ENCODE data around the gene TAMM41.

DNA sequence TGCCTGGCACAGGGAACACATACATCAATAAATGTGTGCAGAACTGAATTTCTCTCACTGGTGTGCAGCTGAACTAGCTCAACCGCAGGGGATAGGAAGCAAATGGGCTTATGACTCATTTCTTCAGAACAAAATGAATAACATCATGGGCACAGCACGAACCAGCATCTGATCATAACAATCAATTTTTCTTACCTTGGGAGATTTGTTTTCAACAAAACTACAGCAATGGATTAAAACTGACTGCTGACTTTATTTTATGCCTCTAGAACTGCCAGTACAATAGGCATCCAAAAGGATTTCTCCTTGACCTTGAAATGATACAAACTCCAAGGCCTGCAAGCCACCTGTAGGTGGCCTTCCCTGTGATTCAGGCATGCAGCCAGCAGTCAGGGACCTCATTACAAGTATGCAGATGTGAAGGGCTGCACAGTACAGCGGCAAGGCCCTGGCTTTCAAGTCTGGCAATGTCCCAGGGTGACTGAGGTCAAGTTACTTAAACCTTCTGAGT, 26.1 kb downstream of the TAMM41 start:
- TF ChIP-seq, protein P1, sequence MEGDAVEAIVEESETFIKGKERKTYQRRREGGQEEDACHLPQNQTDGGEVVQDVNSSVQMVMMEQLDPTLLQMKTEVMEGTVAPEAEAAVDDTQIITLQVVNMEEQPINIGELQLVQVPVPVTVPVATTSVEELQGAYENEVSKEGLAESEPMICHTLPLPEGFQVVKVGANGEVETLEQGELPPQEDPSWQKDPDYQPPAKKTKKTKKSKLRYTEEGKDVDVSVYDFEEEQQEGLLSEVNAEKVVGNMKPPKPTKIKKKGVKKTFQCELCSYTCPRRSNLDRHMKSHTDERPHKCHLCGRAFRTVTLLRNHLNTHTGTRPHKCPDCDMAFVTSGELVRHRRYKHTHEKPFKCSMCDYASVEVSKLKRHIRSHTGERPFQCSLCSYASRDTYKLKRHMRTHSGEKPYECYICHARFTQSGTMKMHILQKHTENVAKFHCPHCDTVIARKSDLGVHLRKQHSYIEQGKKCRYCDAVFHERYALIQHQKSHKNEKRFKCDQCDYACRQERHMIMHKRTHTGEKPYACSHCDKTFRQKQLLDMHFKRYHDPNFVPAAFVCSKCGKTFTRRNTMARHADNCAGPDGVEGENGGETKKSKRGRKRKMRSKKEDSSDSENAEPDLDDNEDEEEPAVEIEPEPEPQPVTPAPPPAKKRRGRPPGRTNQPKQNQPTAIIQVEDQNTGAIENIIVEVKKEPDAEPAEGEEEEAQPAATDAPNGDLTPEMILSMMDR (IDR thresholded peaks at IDR 0.05; ENCODE audit: poor library complexity): no peak
- no peak for TF ChIP-seq EZH2phosphoT487 (IDR thresholded peaks at IDR 0.05; ENCODE audit: low read depth, severe bottlenecking, unreplicated experiment)
- TF ChIP-seq EZH2 (IDR thresholded peaks at IDR 0.05; ENCODE audit: borderline replicate concordance): no peak
